Measurements from ENCODE around the gene ATP1A2.

Gene ATP1A2

DNA sequence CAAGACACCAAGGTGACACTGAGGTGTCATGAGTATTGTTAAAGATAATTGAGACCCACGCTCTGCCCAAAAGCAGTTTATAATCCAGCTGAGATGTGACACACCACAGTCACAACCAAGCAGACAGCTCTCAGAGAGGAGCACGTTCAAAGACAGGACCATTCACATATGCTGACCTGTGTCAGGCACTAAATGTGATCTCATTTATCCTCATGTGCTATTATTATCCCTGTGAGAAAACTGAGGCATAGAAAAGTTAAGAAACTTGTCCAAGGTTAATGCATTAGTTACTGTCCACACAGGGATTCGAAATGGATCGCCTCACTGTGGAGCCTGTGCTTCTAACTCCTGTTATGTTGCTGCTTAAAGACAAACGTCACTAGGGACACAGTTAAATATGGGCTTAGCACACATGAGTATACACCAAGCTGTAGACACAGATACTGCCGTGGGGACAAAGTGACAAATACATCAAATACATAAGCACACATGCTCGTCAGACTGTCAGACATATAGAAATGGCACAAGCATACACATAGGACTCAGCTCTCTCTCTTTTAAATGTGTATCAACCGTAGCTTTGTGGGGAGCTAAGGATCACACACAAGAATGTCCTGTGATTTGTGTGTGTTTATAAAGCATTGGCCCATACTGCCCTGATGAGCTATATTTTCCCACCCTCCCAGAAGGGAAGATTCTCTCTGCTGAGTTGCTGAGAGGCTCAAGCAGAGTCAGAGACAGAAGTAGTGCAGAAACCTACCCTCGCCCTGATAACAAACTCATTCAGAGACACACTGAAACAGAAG, 13.6 kb upstream of the ATP1A2 start:
- no peak overlapping the region for H3K4me3 ChIP-seq (ENCODE audit: low read depth, low read length)
- no peak for DNase-seq (ENCODE audit: low read depth)
- TF ChIP-seq, protein P1, sequence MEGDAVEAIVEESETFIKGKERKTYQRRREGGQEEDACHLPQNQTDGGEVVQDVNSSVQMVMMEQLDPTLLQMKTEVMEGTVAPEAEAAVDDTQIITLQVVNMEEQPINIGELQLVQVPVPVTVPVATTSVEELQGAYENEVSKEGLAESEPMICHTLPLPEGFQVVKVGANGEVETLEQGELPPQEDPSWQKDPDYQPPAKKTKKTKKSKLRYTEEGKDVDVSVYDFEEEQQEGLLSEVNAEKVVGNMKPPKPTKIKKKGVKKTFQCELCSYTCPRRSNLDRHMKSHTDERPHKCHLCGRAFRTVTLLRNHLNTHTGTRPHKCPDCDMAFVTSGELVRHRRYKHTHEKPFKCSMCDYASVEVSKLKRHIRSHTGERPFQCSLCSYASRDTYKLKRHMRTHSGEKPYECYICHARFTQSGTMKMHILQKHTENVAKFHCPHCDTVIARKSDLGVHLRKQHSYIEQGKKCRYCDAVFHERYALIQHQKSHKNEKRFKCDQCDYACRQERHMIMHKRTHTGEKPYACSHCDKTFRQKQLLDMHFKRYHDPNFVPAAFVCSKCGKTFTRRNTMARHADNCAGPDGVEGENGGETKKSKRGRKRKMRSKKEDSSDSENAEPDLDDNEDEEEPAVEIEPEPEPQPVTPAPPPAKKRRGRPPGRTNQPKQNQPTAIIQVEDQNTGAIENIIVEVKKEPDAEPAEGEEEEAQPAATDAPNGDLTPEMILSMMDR (IDR thresholded peaks at IDR 0.05; ENCODE audit: low read depth, low read length), result no peak
- TF ChIP-seq MYC (IDR thresholded peaks at IDR 0.05; ENCODE audit: low read depth, low read length) (no peak), POLR2A (IDR thresholded peaks at IDR 0.05; ENCODE audit: extremely low read depth, insufficient read length) (no peak)
- TF ChIP-seq, protein P2, sequence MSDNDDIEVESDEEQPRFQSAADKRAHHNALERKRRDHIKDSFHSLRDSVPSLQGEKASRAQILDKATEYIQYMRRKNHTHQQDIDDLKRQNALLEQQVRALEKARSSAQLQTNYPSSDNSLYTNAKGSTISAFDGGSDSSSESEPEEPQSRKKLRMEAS (IDR thresholded peaks at IDR 0.05; ENCODE audit: low read depth, low read length), result no peak

DNA sequence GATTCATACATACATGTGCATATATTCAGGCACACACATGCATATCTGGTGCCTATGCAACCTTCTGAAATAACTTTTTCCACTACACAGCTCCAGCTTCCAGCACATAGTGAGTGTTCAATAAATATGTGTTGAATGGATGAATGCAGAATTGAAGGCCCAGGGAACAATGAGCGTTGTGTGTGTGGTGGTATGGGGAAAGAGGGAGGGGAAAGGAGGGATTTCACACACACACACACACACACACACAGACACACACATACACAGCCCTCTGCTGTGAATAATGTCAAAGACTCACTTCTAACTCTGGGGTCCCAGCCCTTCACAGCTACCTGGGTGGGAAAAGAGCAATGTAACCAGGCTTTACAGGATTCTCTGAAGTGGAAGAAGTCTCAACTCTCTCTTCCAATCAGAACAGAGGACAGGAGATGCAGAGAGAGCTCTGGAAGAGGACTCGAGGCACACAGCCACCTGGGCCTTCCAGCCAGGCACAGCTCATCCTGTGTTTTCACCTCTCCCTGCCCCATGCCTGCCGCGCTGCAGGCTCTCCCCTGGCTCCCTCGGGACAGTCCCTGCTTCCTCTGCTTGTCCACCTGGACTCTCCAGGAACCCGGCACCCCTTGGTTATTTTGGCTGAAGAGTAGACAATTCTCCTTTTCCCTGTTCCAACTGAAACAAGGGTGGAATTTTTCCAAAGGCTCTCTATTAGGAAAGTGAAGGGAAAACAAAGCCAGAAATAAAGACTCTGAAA, 11.7 kb upstream of the ATP1A2 start:
- H3K4me3 ChIP-seq (ENCODE audit: low read depth, low read length), result no peak overlapping the region
- TF ChIP-seq, protein P1 (IDR thresholded peaks at IDR 0.05; ENCODE audit: low read depth, low read length), result no peak
- TF ChIP-seq, protein P2 (IDR thresholded peaks at IDR 0.05; ENCODE audit: low read depth, low read length), result no peak
- TF ChIP-seq POLR2A (IDR thresholded peaks at IDR 0.05; ENCODE audit: extremely low read depth, insufficient read length) (no peak), MYC (IDR thresholded peaks at IDR 0.05; ENCODE audit: low read depth, low read length) (no peak)
- DNase-seq (ENCODE audit: low read depth), result no peak

DNA sequence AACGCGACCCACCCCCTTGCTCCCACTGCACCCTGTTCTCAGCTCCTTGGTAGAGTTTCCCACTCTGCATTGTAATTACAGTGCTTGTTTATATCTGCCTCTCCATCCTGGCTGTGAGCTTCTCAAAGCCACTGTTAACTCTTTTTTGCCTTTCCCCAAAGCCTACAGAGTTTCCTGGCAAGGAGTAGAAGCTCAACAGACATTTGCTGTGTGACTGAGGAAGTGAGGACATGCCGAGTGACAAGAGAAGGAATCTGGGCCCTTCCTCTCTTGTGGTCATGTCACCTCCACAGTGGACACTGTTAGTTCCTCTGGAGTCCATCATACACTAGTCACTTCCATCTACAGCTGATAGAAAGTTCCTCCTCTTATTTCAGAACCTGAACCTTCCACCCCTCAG, 11.1 kb upstream of the ATP1A2 start:
- H3K4me3 ChIP-seq (ENCODE audit: low read depth, low read length), result no peak overlapping the region
- TF ChIP-seq, protein P2 (IDR thresholded peaks at IDR 0.05; ENCODE audit: low read depth, low read length), result no peak
- TF ChIP-seq POLR2A (IDR thresholded peaks at IDR 0.05; ENCODE audit: extremely low read depth, insufficient read length) (no peak), MYC (IDR thresholded peaks at IDR 0.05; ENCODE audit: low read depth, low read length) (no peak)
- TF ChIP-seq, protein P1 (IDR thresholded peaks at IDR 0.05; ENCODE audit: low read depth, low read length), result no peak
- DNase-seq (ENCODE audit: low read depth), result peak; percentile 19

DNA sequence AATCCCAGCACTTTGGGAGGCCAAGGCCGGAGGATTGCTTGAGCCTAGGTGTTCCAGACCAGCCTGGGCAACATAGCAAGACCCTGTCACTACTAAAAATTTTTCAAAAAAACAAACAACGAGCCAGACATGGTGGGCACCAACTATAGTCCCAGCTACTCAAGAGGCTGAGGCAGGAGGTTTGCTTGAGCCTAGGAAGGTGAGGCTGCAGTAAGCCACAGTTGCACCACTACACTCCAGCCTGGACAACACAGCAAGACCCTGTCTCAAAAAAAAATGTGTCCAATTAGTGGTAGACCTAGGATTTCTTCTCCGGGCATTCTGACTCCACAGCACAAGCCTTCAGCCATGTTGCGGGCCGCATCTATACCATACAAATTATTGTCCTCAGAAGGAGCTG, 10.4 kb upstream of the ATP1A2 start:
- DNase-seq (ENCODE audit: low read depth), result no peak
- no peak for TF ChIP-seq POLR2A (IDR thresholded peaks at IDR 0.05; ENCODE audit: extremely low read depth, insufficient read length)
- no peak for TF ChIP-seq MYC (IDR thresholded peaks at IDR 0.05; ENCODE audit: low read depth, low read length)
- H3K4me3 ChIP-seq (ENCODE audit: low read depth, low read length), result no peak overlapping the region

DNA sequence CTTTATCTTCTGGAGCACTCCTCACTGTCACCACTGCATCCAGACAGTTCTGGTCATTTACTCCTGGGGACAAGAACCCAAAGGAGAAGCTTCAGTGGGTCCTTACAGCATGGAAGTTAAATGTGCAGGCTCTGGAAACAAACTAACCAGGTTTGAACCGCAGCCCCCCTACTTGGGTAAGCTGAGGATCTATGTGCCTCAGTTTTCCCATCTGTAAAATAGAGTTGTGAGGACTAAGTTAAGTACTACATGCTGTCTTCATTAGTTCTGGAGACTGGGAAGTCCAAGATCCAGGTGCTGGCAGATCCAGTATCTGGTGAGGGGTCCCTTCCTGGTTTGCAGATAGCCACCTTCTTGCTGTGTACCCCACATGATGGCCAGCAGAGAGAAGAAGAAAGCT, 8.0 kb upstream of the ATP1A2 start:
- no peak for DNase-seq (ENCODE audit: low read depth)
- TF ChIP-seq MYC (IDR thresholded peaks at IDR 0.05; ENCODE audit: low read depth, low read length) (no peak), POLR2A (IDR thresholded peaks at IDR 0.05; ENCODE audit: extremely low read depth, insufficient read length) (no peak)
- TF ChIP-seq, protein P1 (IDR thresholded peaks at IDR 0.05; ENCODE audit: low read depth, low read length), result no peak
- H3K4me3 ChIP-seq (ENCODE audit: low read depth, low read length), result no peak overlapping the region

DNA sequence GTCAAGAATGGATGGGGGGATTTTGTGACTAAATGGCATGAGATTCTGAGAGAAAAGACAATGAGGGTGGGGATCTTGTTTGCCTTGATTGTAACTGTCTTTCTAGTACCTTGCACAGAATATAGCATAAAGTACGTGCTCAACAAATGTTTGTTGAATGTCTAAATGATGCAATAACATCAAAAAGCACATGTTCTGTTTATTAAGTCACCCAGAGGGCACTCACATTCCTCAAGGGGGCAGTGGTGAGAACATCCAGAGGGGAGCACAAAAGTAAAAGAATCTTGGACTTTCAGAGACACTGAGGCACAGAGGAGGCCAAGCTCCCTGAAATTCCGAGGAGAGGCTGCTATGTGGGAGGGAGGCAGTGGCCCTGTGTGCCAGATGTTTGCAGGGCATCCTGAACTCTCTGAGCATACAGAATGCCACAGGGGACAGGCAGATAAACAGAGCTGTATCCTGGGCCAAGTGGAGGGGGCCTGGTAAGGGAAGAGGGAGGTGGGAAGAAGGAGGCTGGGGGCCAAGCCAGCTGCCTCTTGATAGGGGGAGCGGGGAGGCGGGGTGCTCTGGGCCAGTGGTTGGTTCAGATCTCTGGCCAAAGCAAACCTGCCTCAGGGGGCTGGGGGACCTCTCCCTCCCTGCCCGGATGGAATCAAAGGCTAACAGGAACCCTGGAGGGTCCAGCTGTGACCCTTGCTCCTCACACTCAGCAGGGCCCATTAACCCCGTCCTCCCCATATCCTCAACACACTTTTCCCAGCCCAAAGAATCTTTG, 6.5 kb upstream of the ATP1A2 start:
- DNase-seq (ENCODE audit: low read depth), result peak; percentile 68
- TF ChIP-seq, protein P1 (IDR thresholded peaks at IDR 0.05; ENCODE audit: low read depth, low read length), result peak; percentile 62
- TF ChIP-seq POLR2A (IDR thresholded peaks at IDR 0.05; ENCODE audit: extremely low read depth, insufficient read length) (no peak), MYC (IDR thresholded peaks at IDR 0.05; ENCODE audit: low read depth, low read length) (peak; percentile 93)
- TF ChIP-seq, protein P2 (IDR thresholded peaks at IDR 0.05; ENCODE audit: low read depth, low read length), result peak; percentile 91
- H3K4me3 ChIP-seq (ENCODE audit: low read depth, low read length), result no peak overlapping the region

Data from NB4 (cell line).